T-helper 2 cell treated with Interferon-gamma antibody and Interleukin-4, amounts not matched to agents 100 ng/mL and 5 ng/mL, for 36 hours (primary cell): ENCODE data around the gene LRRC51. TPM values are rescaled to one million over a fixed set of nuclear protein-coding genes. Genes with fewer than 3 reads are reported as not detected.

ENCODE experiments used
- intact Hi-C: fragments of 100-400 bp; cut with micrococcal nuclease; formaldehyde crosslinking; loops from one replicate; pipeline ENCODE4 v1.15.1; 2023
- total RNA-seq: library from RNA; stranded (reverse); gene quantifications from 2 replicates; pipeline ENCODE4 v1.2.3, GENCODE V29; 2022

Gene LRRC51, protein sequence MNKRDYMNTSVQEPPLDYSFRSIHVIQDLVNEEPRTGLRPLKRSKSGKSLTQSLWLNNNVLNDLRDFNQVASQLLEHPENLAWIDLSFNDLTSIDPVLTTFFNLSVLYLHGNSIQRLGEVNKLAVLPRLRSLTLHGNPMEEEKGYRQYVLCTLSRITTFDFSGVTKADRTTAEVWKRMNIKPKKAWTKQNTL
- 6.4 and 7.5 TPM in 2 replicates for total RNA-seq

DNA sequence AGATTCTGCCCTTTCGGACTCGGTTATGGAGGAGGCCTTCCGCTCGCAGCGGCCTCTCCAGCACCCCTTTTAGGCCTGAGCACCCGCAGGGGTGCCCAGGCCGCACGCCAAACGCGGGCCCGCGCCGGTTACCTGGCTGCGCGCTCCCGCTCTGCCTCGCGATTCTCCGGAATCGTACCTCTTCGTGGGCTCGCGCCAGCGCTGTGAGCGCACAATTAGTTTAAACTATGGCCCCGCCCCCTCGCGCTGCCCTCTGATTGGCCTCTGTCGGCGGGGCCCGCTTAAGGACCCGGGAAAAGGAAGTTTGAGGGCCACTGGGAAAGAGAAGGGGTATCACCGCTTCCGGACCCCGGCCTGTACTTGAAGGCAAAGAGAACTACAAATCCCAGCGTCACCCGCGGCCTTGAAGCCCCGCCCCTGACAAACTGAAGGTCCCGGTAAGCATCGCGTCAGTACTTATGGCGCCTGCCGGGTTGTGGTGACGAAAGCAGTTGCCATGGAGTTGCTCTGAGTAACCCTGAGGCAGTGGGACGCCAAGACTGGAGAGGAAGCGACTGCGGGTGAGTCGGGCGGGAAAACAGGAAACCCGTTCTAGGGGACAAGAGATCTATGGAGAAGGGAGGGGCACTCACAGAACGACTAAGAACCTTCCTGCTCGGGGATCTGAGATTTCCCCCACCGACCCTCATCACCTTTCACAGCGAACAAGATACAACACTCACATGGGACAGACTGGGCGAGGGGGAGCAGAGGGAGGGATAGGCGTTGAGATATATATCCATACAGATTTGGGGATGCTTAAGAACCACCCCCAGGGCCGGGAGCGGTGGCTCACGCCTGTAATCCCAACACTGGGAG lies at the start of gene LRRC51, which contains the start of gene NUMA1:
TSS of gene LRRC51 (plus strand) at position 525 of the 858 bp plus-strand sequence. CDS start 8,234 bp downstream, outside the sequence.
TSS of gene NUMA1 (minus strand) at position 217 of the 858 bp plus-strand sequence. CDS start 44,599 bp downstream, outside the sequence.
- intact Hi-C loops, result loop anchor here (1.0 to 10.0 kb wide), 7 partner anchors 23 to 354 kb away; partner anchors contain the start of genes ANAPC15, CLPB, LAMTOR1 and XNDC1N

DNA sequence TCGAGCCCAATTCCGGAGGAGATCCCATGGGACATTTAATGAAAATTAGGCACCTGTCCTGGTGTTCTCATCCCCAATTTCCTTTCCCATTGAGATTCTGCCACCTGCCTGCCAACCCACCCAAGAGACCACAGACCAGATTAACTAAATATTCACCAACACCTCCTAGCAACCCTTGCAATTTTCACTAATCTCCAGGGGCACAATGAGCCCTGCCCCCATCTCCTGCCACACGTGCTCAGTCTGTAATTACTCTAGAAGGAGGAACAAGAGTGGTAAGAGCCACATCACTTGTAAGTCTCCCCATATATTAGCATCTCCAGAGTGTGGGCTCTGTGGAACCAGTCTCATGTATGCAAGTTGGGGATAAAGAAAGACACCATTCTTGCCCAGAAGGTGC lies 44.0 kb upstream of the LRRC51 start:
- intact Hi-C loops, result no loop called here

DNA sequence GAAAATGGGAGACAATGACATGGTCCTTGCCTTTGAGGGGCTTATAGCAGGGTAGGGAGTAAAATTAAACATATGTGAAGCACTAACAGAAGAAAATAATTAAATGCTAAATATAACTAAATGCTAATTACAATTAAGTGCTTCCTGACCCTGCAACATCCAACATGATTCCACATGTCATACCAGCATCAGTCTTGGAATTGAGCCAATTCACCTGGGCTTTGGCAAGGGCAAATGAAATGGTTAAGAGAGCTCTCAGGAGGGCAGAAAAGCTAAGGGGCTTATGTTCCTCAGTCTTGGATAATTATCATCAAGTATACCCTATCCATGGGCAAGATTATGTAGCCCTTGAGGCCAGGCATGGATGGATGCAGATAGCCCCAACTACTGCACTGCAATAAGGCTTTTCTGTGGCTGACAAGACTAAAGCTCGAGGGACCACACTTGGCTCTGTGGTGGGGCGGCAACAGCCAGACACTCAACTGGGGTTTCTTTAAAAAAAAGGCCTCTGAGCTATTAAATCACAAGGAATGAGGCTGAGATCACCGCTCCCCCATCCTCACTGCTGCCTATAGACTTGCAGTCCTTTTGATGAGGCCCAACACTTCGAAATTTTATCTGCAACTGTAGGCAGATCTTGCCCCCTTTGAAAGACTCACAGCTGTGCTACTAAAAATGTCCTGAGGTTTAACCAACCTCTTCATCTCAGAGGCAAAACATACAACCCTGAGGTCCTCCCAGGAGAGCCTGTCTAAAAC lies 42.9 kb upstream of the LRRC51 start:
- intact Hi-C loops, result no loop called here

DNA sequence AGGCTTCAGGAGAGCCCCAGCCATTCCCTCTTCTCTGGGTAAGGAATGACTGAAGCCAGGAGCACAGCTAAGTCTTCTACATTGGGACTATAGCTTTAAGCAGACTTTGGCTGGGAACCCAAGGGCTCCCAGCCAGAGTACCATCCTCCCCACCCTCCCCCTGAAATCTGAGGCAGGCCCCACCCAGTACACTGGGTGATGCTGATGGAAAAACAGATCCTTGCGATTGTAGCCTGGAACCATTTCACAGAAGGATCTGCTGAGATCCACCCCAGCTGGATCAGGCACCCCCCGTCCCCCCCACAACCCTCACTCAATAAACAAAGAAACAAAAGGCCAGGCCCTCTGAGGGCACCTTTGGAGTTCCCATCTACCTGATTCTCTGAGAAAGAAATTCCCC lies 42.2 kb upstream of the LRRC51 start:
- intact Hi-C loops, result no loop called here

DNA sequence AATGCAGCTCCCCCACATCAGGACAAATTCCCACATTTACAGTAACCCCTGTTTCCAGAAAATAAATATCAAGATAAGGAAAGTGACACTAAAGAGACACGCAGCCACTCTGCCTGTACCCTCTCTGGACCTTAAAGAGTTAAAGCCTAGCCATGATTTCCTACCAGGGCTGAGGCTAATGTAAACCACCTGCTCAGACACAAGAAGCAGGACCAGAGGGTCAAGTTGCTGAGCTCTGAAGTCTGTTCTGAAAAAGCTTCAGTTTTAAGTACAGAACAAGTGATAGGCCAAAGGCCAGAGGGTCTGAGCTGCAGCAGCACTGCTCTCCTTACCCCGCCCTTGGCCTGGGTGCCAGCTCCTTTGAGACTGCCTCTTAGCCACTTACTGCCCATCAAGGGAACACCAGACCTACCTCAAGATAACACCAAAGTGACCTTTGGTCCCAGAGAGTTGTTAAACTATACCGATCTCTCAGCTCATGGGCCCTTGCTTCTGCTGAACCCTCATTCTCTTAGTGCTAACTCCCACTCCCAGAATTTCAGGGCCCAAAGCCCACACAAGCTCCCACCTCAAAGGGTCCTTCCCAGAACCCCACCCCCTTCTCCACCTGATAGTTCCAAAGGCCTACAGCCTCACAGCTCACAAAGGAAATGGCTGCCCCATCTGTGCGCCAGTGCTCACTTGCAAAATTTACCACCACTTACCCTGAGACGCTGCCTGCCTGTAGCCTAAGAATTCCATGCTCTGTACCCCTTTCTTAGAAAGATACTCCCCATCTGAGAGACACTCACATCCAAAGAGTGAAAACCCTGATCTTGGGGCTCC lies 41.4 kb upstream of the LRRC51 start:
- intact Hi-C loops, result no loop called here

DNA sequence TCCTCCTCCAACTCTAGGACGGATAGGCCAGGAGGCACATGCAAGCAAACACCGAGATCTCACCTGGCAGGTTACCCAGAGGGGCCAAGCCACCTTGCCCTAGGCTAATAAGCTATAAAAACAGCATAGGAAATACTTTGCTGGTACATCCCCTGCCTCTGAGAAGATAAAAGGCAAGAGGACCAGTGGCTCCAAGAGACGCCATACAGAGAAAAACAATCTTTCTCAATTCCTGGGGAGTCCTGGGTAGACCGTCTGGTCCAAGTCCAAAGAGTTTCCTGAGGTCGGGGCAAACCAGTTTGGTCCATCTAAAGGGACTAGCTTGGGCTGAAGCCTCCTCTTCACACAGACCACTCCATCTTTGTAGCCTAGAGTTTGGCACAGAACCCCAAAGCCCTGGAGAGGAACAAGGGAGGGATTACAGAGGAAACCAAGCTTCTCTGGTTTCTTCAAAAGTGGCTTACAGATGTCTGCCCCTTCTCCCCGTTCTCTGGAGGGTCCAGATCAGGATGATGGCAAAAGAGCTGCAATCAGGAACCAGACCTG lies 40.7 kb upstream of the LRRC51 start:
- intact Hi-C loops, result loop anchor here (1.0 to 5.0 kb wide), 3 partner anchors 40 to 113 kb away; partner anchors contain the start of genes ANAPC15, LRRC51, NUMA1 and RNF121

DNA sequence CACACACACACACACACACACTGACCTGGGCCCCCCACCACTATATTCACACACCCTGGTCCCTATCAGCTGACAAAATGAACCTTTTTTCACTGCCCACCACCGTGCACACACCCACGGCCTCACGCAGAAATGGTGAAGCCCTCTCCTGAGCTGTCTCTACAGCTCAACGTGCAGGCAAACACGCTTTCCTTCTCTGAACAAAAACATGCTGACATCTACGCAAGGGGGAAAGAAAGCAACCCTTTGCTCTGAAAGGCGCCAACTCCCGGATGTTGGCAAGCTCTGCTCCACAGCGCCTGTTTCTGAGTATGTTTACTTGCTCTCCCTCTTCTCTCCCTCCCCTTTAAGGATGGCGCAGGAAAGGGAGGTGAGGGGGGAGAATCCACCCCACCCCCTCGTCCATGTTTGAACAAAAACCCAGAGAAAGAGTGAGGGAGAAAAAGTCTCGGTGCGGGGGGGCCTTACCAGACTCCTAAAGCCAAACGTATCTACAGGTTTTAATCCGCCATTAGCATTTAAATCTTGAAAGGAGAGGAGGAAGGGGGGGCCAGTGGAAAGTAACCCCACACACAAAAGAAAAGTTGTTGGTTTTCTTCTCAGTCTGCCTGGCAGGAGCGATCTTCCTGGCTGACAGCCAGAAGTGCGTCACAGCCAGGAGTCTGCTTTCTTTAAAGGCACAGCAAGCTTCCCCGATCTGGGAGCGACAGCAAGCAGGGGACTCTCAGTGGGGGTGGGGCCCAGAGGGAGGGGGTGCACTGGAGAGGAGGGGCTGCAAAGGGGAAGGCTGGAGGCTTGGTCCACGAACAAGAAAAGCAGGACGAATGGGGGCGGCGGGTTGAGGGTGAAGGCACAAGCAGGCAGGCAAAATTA lies 39.9 kb upstream of the LRRC51 start:
- intact Hi-C loops, result loop anchor here (1.0 to 5.0 kb wide), 4 partner anchors 40 to 183 kb away; partner anchors contain the start of genes ANAPC15, LRRC51, NUMA1 and RNF121

DNA sequence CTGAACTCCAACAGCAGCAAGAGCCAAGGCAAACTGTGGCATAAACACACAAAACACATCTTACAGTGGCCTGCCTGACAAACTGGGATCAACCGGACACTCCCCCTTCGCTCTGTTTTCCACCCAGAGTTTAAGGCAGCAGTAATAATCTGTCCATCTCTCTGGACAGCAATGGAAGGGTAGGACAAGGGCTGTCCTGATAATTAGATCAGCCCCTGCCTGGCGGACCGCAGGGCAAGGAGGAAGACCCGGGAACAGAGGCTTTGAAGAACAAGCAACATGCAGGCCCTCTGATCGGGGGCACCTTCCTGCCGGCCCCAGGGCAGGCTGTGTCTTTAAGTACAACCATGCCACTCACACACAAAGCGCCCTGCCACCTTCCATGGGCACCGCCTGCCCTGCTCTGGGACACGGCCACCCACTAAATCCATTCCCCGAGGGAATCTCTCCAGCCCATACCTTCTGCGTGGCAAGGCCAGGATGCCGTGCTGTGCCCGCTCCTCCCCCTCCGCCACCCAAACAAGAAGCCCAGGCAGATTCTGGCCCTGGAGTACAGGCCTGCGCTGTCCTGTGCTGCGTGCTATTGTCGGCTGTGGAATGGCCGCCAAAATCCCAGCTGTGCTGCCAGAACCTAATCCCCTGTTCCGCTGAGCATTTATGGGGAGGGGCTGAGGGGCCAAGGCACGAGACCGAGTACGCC lies 39.1 kb upstream of the LRRC51 start:
- intact Hi-C loops, result loop anchor here (1.0 to 5.0 kb wide), 3 partner anchors 71 to 182 kb away; partner anchors contain the start of genes ANAPC15, RNF121 and XNDC1N

DNA sequence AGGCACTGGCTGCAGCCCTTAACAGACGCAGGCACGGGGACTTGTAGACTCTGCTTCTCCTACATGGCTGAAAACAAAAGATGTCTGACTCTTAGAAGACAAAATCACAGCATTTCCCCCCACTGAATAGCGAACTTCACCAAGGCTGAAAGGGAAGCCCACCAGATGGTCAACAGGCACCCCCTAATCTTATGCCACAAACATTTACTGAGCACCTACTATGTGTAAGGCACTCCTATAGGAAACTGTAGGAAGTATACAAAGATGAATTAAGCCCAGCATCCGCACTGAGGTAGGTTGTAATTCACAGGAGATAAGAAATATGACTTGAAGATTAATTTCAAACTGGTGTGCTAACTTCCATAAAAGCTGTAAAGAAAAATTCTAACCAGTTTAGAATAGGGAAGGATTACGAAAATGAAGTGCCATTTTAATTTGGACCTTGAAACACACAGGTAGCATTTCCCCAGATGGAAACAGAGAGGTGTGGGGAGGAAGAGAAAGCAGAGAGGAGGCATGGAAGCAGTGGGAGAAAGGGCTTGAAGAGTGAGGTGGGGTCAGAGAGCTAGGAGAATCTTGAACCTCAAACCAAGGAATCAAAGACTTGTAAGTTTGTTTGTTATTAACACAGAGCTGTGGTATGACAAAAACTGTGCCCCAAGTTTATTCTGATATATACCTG lies 38.4 kb upstream of the LRRC51 start:
- intact Hi-C loops, result loop anchor here (5.0 kb wide), 1 partner anchor 115 kb away; the partner anchor contains the start of genes RNF121 and XNDC1N

DNA sequence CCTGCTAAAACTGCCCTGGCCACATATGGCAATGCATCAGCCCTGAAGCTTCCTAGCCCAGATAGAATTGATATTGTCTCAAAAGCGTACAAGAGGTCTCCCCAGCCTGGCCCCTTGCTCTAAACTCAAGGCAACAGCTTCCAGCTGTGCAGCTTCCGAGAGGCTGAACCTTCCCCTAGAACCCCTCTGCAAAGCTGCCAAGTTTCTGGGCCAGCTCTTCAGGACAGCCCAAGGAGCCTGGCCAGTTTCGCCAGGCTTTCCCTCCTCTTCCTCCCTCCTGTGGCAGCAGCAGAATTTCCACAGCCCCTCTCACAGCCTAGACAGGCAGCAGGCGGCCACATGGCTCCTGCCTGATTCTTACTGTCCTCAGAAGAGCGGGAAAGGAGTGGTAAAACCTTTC lies 34.8 kb upstream of the LRRC51 start:
- intact Hi-C loops, result no loop called here

DNA sequence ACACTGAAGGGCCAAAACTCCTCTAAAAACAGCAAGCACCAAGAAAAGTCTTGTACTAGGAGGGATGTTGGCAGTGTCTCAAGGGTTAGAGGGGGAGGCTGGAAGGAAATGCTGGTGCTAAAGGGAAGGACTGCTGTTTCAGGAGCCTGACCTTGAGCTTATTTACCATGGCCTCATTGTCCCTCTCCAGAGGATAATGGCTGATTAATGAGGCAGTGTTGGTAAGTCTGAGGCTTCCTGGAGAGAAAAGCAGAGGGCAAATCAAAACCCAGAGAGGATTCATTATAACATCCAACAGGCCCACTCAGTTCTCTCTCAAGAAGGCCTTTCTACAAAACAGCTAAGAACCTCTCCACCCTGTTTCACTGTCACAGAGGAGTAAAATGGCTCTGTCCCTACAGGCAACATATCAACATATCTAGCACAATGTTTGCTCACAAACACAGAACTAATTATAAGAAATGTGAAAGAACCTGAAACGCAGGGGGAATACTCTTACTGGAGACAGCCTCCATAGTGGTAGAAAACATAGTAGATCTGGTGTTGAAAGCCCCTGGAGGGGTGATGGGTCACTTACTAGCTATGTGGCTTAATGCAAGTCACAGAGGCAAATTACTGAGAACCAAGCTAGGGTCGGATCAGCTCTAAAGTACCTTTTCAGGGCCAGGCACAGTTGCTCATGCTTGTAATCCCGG lies 31.7 kb upstream of the LRRC51 start:
- intact Hi-C loops, result no loop called here

DNA sequence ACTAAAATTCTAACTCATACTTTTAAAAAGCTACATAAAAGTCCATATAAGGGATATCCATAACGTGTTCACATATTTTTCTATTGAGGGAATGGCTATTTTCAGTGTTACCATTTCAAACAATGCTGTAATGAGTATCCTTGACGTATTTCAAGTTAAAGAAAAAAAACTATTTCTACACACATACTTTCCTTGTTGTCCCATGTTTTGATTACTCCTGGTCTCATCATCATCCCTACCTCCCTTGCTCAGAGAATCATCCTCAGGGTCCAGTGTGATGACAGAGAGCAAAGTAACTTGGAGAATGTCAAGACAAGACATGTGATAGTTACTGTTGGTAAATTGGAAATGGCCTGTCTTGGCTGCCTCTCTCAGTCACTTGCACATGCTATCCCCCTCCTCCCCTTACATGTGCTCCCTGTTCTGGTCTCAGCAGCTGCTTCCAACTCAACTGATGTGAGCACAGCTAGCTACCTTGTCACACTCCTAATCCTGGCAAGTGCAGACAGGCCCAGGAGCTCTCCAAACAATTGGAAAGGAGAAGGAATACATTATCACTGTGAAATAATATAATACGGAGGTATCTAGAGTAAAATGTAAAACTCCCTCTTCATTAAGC lies 22.1 kb upstream of the LRRC51 start:
- intact Hi-C loops, result no loop called here

DNA sequence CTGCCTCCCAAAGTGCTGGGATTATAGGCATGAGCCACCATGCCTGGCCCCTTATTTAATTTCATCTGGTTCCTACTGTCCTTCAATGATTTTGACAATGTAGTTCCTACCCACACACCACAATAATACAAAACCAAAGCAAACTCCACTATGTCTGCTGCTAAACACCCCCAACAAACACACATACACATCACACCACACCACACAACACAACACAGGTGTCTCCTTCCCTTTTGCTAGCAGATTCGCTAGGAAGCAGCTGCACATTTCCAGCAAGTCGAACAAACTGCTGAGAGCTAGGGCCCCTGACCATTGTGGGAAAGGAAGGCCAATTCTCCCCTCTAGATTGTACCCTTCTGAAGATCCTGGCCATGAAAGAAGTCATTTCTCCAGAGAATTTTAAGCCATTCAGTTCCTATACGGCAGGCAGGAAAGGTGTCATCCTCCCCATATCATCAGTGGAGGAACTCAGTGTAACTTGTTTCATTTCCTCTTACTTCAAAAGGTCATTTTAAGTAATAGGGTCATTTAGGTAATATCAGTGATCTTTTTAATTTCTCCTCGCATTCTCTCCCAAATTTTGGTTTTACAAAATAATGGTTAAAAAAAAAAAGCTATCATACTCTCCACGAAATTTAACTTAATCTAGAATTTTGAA lies 18.8 kb upstream of the LRRC51 start:
- intact Hi-C loops, result no loop called here

DNA sequence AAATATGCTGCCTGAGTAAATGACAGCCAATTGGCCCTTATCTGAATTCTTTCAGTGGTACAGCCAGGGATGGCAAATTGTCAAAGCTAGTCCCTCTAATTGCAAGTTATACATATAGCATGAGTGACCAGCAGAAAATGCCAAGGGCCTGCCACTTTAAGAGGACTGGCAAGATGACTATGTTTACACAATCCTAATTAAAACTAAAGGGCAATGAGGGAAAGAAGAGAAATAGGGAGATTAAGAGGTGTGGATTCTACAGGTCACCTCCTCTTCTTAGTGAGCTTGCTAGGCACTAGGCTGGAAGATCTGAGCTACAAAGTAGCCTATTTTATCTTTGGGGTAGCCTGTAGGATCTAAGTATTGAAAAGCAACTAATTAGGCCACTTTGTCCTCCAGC lies 13.8 kb upstream of the LRRC51 start:
- intact Hi-C loops, result no loop called here

DNA sequence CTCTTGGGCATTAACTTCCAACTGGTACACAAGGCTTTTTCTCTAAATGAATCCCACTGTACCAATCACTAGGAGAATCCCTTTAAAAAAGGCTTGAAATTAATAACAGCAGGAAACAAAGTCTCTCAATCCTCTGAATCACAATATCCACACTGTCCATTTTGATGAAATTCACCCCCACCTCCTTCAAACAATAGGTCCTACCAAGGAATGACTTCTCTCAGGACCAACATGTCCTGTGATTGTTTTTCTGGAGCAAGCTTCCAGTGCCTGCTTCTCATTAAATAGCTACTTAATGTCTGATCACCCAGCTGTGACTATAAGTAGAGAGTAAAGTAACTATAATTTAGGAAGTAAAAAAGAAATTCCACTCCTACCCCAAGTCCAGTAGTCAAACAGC lies 13.4 kb upstream of the LRRC51 start:
- intact Hi-C loops, result no loop called here

DNA sequence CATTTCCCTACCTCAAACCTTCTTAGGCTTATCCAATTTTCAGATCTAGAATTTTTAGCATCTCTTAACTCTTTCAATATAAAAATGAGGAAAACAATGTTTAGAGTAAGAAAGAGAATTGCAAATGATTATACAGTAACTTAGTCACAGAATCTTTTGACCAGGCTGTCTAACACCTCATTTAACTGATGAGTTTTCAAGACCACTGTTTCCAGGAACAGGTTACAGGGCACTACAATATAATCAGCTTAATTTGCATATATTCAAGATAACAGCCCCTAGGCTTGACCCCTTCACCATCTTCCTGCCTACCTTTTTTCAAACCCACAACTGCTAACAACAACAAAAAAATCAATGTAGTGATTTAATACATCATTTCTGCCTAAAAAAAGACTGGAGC lies 13.0 kb upstream of the LRRC51 start:
- intact Hi-C loops, result no loop called here
